DND-41 (cell line): Measurements from ENCODE around the gene ACSM2B.

Experiments
- ATAC-seq: fragments of 200-7000 bp; cut with Tn5 transposase; 3 replicates; pipeline ENCODE4 v1.9.1; 2021; ENCODE audit warnings: low read depth; ENCODE audit not compliant: insufficient read depth
- DNase-seq: peaks from one replicate; pipeline ENCODE4 v3.0.0-alpha.2; 2020
- H2AFZ ChIP-seq: 2 replicates; pipeline ENCODE4 v1.6.0; 2012; ENCODE audit warnings: low read depth, low read length
- H3K27ac ChIP-seq: 2 replicates; pipeline ENCODE4 v1.5.1; 2012; ENCODE audit warnings: low read length, inconsistent platforms
- H3K27me3 ChIP-seq: fragments of 200-600 bp; sonication (generic); 2 replicates; pipeline ENCODE4 v1.6.0; 2012; ENCODE audit warnings: low read length, mild to moderate bottlenecking, inconsistent platforms; ENCODE audit not compliant: insufficient read depth, poor library complexity
- H3K36me3 ChIP-seq: 2 replicates; pipeline ENCODE4 v1.5.1; 2012; ENCODE audit warnings: low read length, inconsistent platforms; ENCODE audit not compliant: insufficient read depth
- H3K4me1 ChIP-seq: 2 replicates; pipeline ENCODE4 v1.5.1; 2012; ENCODE audit warnings: mild to moderate bottlenecking, low read length; ENCODE audit not compliant: insufficient read depth
- H3K4me2 ChIP-seq: 2 replicates; pipeline ENCODE4 v1.6.0; 2012; ENCODE audit warnings: mild to moderate bottlenecking, moderate library complexity, low read length, inconsistent platforms; ENCODE audit not compliant: insufficient read depth
- H3K4me3 ChIP-seq, 2 experiments: fragments of 200-600 bp in 1 of 2; shearing (Covaris generic) in 1 of 2; 2 replicates each; pipeline ENCODE4 v1.5.1; 2012 to 2016; ENCODE audit warnings: inconsistent platforms in 2 of 2, low read length in 2 of 2, mild to moderate bottlenecking in 2 of 2, low read depth in 1 of 2, moderate library complexity in 1 of 2
- H3K79me2 ChIP-seq: 2 replicates; pipeline ENCODE4 v1.6.0; 2012; ENCODE audit warnings: low read length, inconsistent platforms; ENCODE audit not compliant: insufficient read depth
- H3K9ac ChIP-seq: 2 replicates; pipeline ENCODE4 v1.6.0; 2012; ENCODE audit warnings: low read depth, mild to moderate bottlenecking, inconsistent platforms, low read length, moderate library complexity
- H3K9me3 ChIP-seq: 2 replicates; pipeline ENCODE4 v1.5.1; 2012; ENCODE audit warnings: low read length, moderate library complexity, mild to moderate bottlenecking, inconsistent platforms; ENCODE audit not compliant: insufficient read depth, severe bottlenecking
- H4K20me1 ChIP-seq: 2 replicates; pipeline ENCODE4 v1.6.0; 2012; ENCODE audit warnings: low read length; ENCODE audit not compliant: insufficient read depth
- EZH2 ChIP-seq: IDR thresholded peaks from 3 replicates; pipeline ENCODE4 v1.6.1; 2012; ENCODE audit warnings: borderline replicate concordance, low read depth, mild to moderate bottlenecking, moderate library complexity, low read length, inconsistent platforms; ENCODE audit not compliant: severe bottlenecking
- TF ChIP-seq, protein P1 (sequence below): IDR thresholded peaks from 2 replicates; pipeline ENCODE4 v1.5.1; 2012; ENCODE audit warnings: borderline replicate concordance, low read length, moderate library complexity, mild to moderate bottlenecking; ENCODE audit not compliant: poor library complexity, severe bottlenecking; ENCODE audit errors: extremely low read depth

ACSM2B gene

DNA sequence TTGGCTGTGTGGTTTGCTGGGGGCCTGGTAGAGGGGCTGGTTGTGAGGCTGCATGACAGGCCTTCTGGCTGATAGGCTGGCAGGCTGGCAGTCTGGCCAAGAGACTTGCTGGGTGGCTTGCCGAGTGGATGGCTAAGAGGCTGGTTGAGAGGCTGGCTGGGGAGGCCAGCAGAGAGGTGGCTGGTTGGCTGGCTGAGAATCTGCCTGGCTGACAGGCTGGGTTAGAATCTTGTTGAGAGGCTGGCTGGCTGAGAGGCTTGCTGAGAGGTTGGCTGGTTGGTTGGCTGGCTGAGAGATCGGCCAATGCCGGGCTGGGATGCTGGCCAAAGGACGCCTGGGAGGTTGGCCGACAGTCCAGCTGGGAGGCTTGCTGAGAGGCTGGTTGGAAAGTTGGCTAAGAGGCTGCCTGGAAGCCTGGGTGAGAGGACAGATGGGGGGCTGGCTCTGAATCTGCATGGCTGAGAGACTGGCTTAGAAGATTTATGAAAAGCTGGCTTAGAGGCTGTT, 35.9 kb upstream of the ACSM2B start:
- Histone ChIP-seq H3K9ac (no peak overlapping the region), H3K27me3 (no peaks in the 10 kb centered on the region), H3K79me2 (no peaks in the 10 kb centered on the region), H2AFZ (no peak overlapping the region), H3K36me3 (no peaks in the 10 kb centered on the region), H3K27ac (no peak overlapping the region), H3K4me1 (no peaks in the 10 kb centered on the region), H3K4me3 (no peak overlapping the region), H3K4me2 (no peak overlapping the region), H4K20me1 (0 out of 2 replicates have a peak, but pooled peaks cover 3% of the 10 kb centered on the region), H3K9me3 (no peaks in the 10 kb centered on the region)
- ATAC-seq: no peak
- TF ChIP-seq, protein P1, sequence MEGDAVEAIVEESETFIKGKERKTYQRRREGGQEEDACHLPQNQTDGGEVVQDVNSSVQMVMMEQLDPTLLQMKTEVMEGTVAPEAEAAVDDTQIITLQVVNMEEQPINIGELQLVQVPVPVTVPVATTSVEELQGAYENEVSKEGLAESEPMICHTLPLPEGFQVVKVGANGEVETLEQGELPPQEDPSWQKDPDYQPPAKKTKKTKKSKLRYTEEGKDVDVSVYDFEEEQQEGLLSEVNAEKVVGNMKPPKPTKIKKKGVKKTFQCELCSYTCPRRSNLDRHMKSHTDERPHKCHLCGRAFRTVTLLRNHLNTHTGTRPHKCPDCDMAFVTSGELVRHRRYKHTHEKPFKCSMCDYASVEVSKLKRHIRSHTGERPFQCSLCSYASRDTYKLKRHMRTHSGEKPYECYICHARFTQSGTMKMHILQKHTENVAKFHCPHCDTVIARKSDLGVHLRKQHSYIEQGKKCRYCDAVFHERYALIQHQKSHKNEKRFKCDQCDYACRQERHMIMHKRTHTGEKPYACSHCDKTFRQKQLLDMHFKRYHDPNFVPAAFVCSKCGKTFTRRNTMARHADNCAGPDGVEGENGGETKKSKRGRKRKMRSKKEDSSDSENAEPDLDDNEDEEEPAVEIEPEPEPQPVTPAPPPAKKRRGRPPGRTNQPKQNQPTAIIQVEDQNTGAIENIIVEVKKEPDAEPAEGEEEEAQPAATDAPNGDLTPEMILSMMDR: no peak
- no peak for TF ChIP-seq EZH2
- no peak for DNase-seq

DNA sequence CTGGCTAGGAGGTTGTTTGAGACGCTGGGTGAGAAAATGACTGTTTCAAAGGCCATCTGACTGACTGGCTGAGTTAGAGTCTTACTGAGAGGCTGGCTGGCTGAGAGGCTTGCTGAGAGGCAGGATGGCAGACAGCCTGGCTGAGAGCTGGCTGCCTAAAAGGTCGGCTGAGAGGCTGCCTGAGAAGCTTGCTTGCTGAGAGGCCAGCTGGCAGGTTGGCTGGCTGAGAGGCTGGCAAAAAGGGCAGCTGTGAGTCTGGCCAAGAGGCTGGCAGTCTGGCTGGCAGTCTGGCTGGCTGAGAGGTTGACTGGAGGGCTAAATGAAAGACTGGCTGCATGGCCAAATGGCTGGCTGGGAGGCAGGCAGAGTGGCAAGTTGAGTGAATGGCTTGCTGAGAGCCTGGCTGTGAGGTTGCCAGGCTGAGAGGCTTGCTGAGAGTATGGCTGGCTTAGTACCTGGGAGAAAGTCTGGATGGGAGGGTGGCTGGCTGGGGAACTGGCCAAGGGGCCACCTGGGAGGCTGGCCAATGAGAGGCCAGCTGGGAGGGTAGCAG, 35.3 kb upstream of the ACSM2B start:
- H3K27me3 ChIP-seq: no peaks in the 10 kb centered on the region
- no peak for DNase-seq
- H3K4me2 ChIP-seq: no peak overlapping the region
- no peak overlapping the region for H3K27ac ChIP-seq
- no peaks in the 10 kb centered on the region for H3K36me3 ChIP-seq
- no peaks in the 10 kb centered on the region for H3K9me3 ChIP-seq
- ATAC-seq: no peak
- H3K4me1 ChIP-seq: no peaks in the 10 kb centered on the region
- H3K79me2 ChIP-seq: no peaks in the 10 kb centered on the region
- no peak overlapping the region for H3K4me3 ChIP-seq
- TF ChIP-seq, protein P1: no peak
- no peak for TF ChIP-seq EZH2
- H3K9ac ChIP-seq: no peak overlapping the region
- H4K20me1 ChIP-seq: 0 out of 2 replicates have a peak, but pooled peaks cover 3% of the 10 kb centered on the region
- no peak overlapping the region for H2AFZ ChIP-seq

DNA sequence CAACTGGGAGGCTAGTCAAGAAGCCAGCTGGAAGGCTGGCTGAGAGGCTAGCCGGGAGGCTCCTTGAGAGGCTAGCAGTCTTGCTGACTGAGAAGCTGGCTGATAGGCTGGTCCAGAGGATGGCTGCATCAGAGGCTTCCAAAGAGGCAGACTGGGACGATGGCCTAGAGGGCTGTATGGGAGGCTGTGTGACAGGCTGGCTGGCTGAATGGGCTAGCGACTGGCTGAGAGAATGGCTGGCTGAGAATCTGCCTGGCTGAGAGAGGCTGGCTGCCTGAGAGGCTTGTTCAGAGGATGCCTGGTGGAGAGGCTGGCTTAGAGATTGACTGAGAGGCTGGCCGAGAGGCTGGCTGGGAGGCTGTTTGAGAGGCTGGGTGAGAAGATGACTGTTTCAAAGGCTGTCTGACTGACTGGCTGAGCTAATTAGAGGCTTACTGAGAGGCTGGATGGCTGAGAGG, 34.8 kb upstream of the ACSM2B start:
- DNase-seq (no peak), ATAC-seq (no peak)
- no peak overlapping the region for H3K4me3 ChIP-seq
- H3K4me2 ChIP-seq: no peak overlapping the region
- 0 out of 2 replicates have a peak, but pooled peaks cover 3% of the 10 kb centered on the region for H4K20me1 ChIP-seq
- no peaks in the 10 kb centered on the region for H3K4me1 ChIP-seq
- no peak overlapping the region for H3K27ac ChIP-seq
- TF ChIP-seq EZH2: no peak
- TF ChIP-seq, protein P1: no peak
- no peaks in the 10 kb centered on the region for H3K79me2 ChIP-seq
- no peak overlapping the region for H2AFZ ChIP-seq
- no peaks in the 10 kb centered on the region for H3K9me3 ChIP-seq
- no peaks in the 10 kb centered on the region for H3K36me3 ChIP-seq
- no peak overlapping the region for H3K9ac ChIP-seq
- H3K27me3 ChIP-seq: no peaks in the 10 kb centered on the region
